Fibroblast of lung (primary cell): ENCODE measurements around the gene SDE2.

ENCODE experiments used
- EZH2 ChIP-seq: IDR thresholded peaks from 2 replicates; pipeline ENCODE4 v1.5.1; 2012; ENCODE audit warnings: low read length, control low read depth, mild to moderate bottlenecking; ENCODE audit errors: missing control alignments
- TF ChIP-seq, protein P1 (sequence below), 2 donors: IDR thresholded peaks in 1 of 2; conservative IDR thresholded peaks in 1 of 2; 1 replicate in 1 of 2; 2 replicates in 1 of 2; pipeline ENCODE4 v1.5.1; 2011 to 2012; ENCODE audit warnings: low read length in 2 of 2, control low read depth in 1 of 2, inconsistent platforms in 1 of 2, low read depth in 1 of 2, mild to moderate bottlenecking in 1 of 2

DNA sequence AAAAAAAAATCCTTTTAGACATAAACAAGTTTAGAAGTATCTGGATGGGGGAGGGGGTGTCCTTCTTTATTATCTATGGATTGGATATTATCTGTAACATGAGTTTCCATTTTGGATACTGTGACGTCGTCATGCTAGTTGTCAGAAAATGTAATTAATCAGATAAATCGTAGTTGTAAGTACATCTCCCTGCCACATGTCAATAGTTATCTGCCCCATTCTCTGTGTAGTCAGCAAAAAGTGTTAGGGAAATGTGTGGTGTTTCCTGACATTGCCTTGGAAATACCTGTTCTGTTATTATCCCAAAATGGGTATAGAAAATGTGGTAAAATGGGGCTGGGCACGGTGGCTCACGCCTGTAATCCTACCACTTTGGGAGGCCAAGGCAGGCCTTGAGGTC, 24.6 kb upstream of the SDE2 start:
- TF ChIP-seq, protein P1, sequence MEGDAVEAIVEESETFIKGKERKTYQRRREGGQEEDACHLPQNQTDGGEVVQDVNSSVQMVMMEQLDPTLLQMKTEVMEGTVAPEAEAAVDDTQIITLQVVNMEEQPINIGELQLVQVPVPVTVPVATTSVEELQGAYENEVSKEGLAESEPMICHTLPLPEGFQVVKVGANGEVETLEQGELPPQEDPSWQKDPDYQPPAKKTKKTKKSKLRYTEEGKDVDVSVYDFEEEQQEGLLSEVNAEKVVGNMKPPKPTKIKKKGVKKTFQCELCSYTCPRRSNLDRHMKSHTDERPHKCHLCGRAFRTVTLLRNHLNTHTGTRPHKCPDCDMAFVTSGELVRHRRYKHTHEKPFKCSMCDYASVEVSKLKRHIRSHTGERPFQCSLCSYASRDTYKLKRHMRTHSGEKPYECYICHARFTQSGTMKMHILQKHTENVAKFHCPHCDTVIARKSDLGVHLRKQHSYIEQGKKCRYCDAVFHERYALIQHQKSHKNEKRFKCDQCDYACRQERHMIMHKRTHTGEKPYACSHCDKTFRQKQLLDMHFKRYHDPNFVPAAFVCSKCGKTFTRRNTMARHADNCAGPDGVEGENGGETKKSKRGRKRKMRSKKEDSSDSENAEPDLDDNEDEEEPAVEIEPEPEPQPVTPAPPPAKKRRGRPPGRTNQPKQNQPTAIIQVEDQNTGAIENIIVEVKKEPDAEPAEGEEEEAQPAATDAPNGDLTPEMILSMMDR (conservative IDR thresholded peaks at IDR 0.05 in 1 of 2, IDR thresholded peaks at IDR 0.05 in 1 of 2; ENCODE audit: low read depth in 1 of 2, low read length in 2 of 2) = no peak
- no peak for TF ChIP-seq EZH2
